Erythroblast (primary cell): ENCODE measurements around the gene MAPK8.

Source experiments
- GATA1 ChIP-seq: IDR thresholded peaks from 2 replicates; pipeline ENCODE4 v1.6.1; 2011; ENCODE audit warnings: low read depth, mild to moderate bottlenecking, control low read depth, low read length, moderate library complexity
- POLR2A ChIP-seq: IDR thresholded peaks from 2 replicates; pipeline ENCODE4 v1.6.1; 2011; ENCODE audit warnings: mild to moderate bottlenecking, low read length

- TF ChIP-seq POLR2A (no peak), GATA1 (no peak)
Measured at GRCh38 chr10:48343921-48344598, 37.6 kb downstream of the MAPK8 start.
